ENCODE measurements around the gene LEAP2. TPM values are rescaled to one million over a fixed set of nuclear protein-coding genes. Genes with fewer than 3 reads are reported as not detected.

The LEAP2 gene
- total RNA-seq, 1 experiment from 2014 or later, result 1.4 TPM

- Mint-ChIP-seq H3K36me3 (ENCODE audit: insufficient read depth in 1 of 3, low read depth in 3 of 3) (peaks cover 5 to 21% (median 5%) of the 10 kb centered on the region in 3 experiments; a peak in 5 of 7 replicates), H3K4me3 (no peak overlapping the region), H3K4me1 (peaks cover 7 to 9% of the 10 kb centered on the region in 2 experiments), H3K27me3 (ENCODE audit: low read depth) (no peaks in the 10 kb centered on the region), H3K9me3 (no peaks in the 10 kb centered on the region), H3K27ac (peak overlapping the region in 1 of 3 experiments; percentile 53; a peak in 1 of 7 replicates)
- Histone ChIP-seq H3K9ac (ENCODE audit: extremely low read depth, insufficient read length, low read length) (no peak overlapping the region), H3K27ac (ENCODE audit: insufficient read length, low read depth, low read length) (no peak overlapping the region), H2AFZ (ENCODE audit: low read length) (no peak overlapping the region), H2BK20ac (ENCODE audit: low read depth, low read length, poor library complexity, severe bottlenecking) (no peak overlapping the region), H3K27me3 (ENCODE audit: insufficient read depth, low read length) (no peaks in the 10 kb centered on the region), H4K20me1 (ENCODE audit: control insufficient read depth, insufficient read depth, insufficient read length) (no peaks in the 10 kb centered on the region), H2BK5ac (ENCODE audit: insufficient read length, low read length) (no peak overlapping the region), H3K4ac (ENCODE audit: low read depth, low read length) (no peak overlapping the region), H2BK12ac (ENCODE audit: insufficient read length, low read depth, low read length) (no peak overlapping the region), H3K79me2 (ENCODE audit: insufficient read depth, low read length) (no peaks in the 10 kb centered on the region), H3K79me1 (ENCODE audit: insufficient read depth, low read depth, low read length, poor library complexity, severe bottlenecking) (peaks cover 4% of the 10 kb centered on the region), H3K4me1 (ENCODE audit: insufficient read depth, low read length) (no peaks in the 10 kb centered on the region), H3K4me2 (ENCODE audit: insufficient read depth, insufficient read length, low read length) (no peak overlapping the region), H3K23me2 (ENCODE audit: insufficient read length, low read depth, low read length, poor library complexity, severe bottlenecking) (no peaks in the 10 kb centered on the region), H2BK15ac (ENCODE audit: low read depth, low read length) (no peak overlapping the region), H3K23ac (ENCODE audit: insufficient read length, low read depth, low read length) (no peak overlapping the region), H3K9me3 (ENCODE audit: control insufficient read depth, low read depth, low read length) (no peaks in the 10 kb centered on the region), H2BK120ac (ENCODE audit: low read depth, low read length, poor library complexity, severe bottlenecking) (no peak overlapping the region), H3T11ph (ENCODE audit: low read length) (no peak overlapping the region), H4K8ac (replicated peaks; ENCODE audit: insufficient read length, low read depth, low read length) (no peak overlapping the region), H2AK5ac (ENCODE audit: insufficient read length, low read length) (no peak overlapping the region), H3K56ac (ENCODE audit: insufficient read length, low read depth, low read length) (no peak overlapping the region), H4K5ac (ENCODE audit: insufficient read length, low read depth, low read length) (no peak overlapping the region), H3K14ac (ENCODE audit: insufficient read depth, low read length) (no peak overlapping the region), H3K18ac (ENCODE audit: insufficient read length, low read depth, low read length) (no peak overlapping the region), H4K91ac (ENCODE audit: insufficient read length, low read depth, low read length) (no peak overlapping the region)
- no CpG with 5 or more reads among the region's 2 CpGs for WGBS (ENCODE audit: extremely low coverage, insufficient read length, low lambda C conversion rate)
- no peak for DNase-seq
- no peak for TF ChIP-seq CTCF (conservative IDR thresholded peaks at IDR 0.05)
Measured at GRCh38 chr5:132907161-132907560, 33.7 kb downstream of the LEAP2 start.

All from H9 (cell line).